ENCODE measurements around the gene CSTF2.

CSTF2 gene

DNA sequence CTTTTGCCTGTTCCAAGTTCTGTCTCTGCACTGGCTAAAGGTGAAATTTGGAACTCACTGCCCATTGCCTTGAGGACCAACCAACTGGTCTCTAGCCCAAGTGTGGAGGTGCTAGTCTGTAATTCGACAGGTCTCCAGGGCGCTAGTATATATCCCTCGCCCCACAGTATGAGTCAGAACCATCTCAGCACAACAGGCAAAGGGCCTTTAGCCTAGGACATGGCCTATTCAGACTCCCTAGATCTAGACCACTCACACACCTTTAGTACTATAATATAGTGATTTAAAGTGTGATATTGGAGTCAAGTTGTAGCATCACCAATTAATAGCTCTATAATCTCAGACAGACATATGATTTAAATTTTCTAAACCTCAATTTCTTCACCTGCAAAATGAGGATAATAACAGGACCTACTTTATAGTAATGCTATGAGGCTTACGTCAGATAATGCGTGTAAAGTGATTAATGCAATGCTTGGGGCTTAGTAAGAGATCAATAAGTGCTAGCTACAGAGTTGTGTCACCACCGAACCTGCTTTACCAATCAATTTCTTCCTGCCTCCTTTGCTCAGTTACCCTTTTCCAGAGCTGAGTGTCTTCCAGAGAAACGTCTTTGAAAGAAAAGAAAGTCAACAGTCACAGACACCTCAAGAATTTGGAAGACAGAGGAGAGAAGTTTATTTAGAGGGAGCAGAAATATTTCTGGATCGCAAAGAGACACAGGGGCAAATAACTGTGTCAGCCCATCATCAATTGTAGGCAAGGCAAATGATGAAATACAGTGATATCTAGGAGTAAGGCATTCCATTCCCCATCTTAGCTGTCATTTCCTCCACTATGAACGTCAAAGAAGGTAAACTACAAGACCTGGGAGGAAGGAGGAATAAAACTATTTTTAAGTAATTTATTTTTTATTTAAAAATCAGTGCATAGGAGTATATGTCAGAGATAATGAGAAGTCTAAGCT lies 51.7 kb downstream of the CSTF2 start:
- no peak for DNase-seq (ENCODE audit: low read depth)

GRCh38 chrX:100874325-100874724 lies 54.1 kb downstream of the CSTF2 start, which contains the start of gene NOX1:
NOX1 (minus strand) TSS chrX:100874359; CDS start chrX:100874139, 220 bp downstream.
- no peak for DNase-seq (ENCODE audit: low read depth)

GRCh38 chrX:100880368-100880767 lies 60.2 kb downstream of the CSTF2 start:
- DNase-seq (ENCODE audit: low read depth) = no peak

DNA sequence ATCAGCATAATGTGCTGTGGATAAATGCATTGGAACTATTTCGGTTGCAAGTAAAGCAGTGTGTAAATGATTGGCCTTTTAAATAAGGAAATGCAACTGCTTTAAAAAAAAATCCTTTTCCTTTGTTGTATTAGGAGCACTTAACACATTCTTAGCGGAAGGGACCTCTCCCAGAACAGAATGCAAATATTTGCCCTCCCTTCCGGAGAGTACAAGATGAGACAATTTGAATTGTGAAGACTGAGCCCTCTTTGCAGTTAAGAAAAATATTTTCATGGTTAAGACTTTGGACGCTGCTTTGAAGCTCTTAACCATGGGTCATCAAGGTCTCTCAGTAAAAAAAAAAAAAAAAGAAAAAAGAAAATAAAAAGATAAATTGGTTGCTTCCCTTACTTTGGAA lies 63.5 kb downstream of the CSTF2 start:
- no peak for DNase-seq (ENCODE audit: low read depth)

Measured in stimulated activated CD8-positive, alpha-beta memory T cell treated with anti-CD3 and anti-CD28 coated beads, Interleukin-7, amount 100 ng/mL, for 24 hours (primary cell).